Islet precursor cell (in vitro differentiated cells): Measurements from ENCODE around the gene TNK1.
"Not testable (repeated sequence)": the region's sequence is repeated elsewhere in the genome, so short reads cannot be mapped to it uniquely, and the experiment has no call there.

ENCODE experiments used
- DNase-seq: peaks from one replicate; pipeline ENCODE4 v3.0.0-alpha.2; 2018

TNK1 gene

GRCh38 chr17:7380855-7381683 lies at the start of gene TNK1:
TSS of gene TNK1 (plus strand) at chr17:7381089. CDS start at chr17:7382927, 1,838 bp downstream.
- DNase-seq, result peak; percentile 80

GRCh38 chr17:7332111-7332510 lies 48.8 kb upstream of the TNK1 start:
- DNase-seq, result no peak

- DNase-seq, result not testable (repeated sequence)
These were observed 48.3 kb upstream of the TNK1 start for GRCh38 chr17:7332600-7333069.

- DNase-seq, result no peak
These were observed 45.9 kb upstream of the TNK1 start for GRCh38 chr17:7334938-7335538.

- not testable (repeated sequence) for DNase-seq
These were observed 45.1 kb upstream of the TNK1 start for GRCh38 chr17:7335765-7336164.

GRCh38 chr17:7336240-7337175 lies 44.4 kb upstream of the TNK1 start, which contains the start of gene ACAP1:
TSS of gene ACAP1 (plus strand) at chr17:7336529. CDS start at chr17:7336735, 206 bp downstream.
- DNase-seq, result no peak

GRCh38 chr17:7337600-7337999 lies 43.3 kb upstream of the TNK1 start:
- not testable (repeated sequence) for DNase-seq

- DNase-seq, result no peak
These were observed 40.7 kb upstream of the TNK1 start for GRCh38 chr17:7340179-7340578.

GRCh38 chr17:7341842-7342241 lies 39.0 kb upstream of the TNK1 start:
- DNase-seq, result no peak

GRCh38 chr17:7343250-7343649 lies 37.6 kb upstream of the TNK1 start:
- DNase-seq, result no peak

- no peak for DNase-seq
These were observed 33.9 kb upstream of the TNK1 start for GRCh38 chr17:7346761-7347614.

GRCh38 chr17:7347630-7348477 lies 33.0 kb upstream of the TNK1 start:
- DNase-seq, result no peak

- no peak for DNase-seq
These were observed 32.2 kb upstream of the TNK1 start for GRCh38 chr17:7348478-7349242.

GRCh38 chr17:7351665-7352502 lies 29.0 kb upstream of the TNK1 start, which contains the start of gene KCTD11:
TSS of gene KCTD11 (plus strand) at chr17:7352162.
- peak; percentile 100 for DNase-seq

- DNase-seq, result peak; percentile 48
These were observed 28.4 kb upstream of the TNK1 start for GRCh38 chr17:7352503-7352889.

- DNase-seq, result peak; percentile 52
These were observed 27.8 kb upstream of the TNK1 start for GRCh38 chr17:7352910-7353635.

GRCh38 chr17:7354262-7354843 lies 26.5 kb upstream of the TNK1 start:
- DNase-seq, result peak; percentile 69

GRCh38 chr17:7355053-7355452 lies 25.8 kb upstream of the TNK1 start, which contains the start of gene TMEM95:
TSS of gene TMEM95 (plus strand) at chr17:7355156. CDS start at chr17:7355205, 49 bp downstream.
- DNase-seq, result peak; percentile 61
